OCI-LY7 (cell line): ENCODE measurements around the gene ATP6V1B1. TPM values are rescaled to one million over a fixed set of nuclear protein-coding genes. Genes with fewer than 3 reads are reported as not detected.

ENCODE experiments used
- BruUV-seq: library from RNA; stranded (reverse); fragments of 400-500 nt; replicated peaks from 2 replicates; lab custom pipeline; 2021; lab: Mats Ljungman, UMichigan
- CTCF ChIA-PET: fragments of 300-600 bp; sonication (Branson Sonifier 250); formaldehyde crosslinking; loops from one replicate; lab custom pipeline; 2022; ENCODE audit warnings: antibody characterized with exemption; ENCODE audit not compliant: unreplicated experiment; lab: Charles Lee
- POLR2A ChIA-PET: fragments of 300-600 bp; sonication (Branson Sonifier 250); formaldehyde crosslinking; loops from one replicate; lab custom pipeline; 2022; ENCODE audit warnings: antibody characterized with exemption; lab: Charles Lee
- DNase-seq: peaks from one replicate; pipeline ENCODE4 v3.0.0-alpha.2; 2015; ENCODE audit warnings: low spot score
- H2AFZ ChIP-seq: fragments of 200-600 bp; sonication (generic), shearing (Covaris generic); 2 replicates; pipeline ENCODE4 v1.6.1; 2014; ENCODE audit warnings: mild to moderate bottlenecking, antibody characterized with exemption, low read length, moderate library complexity
- H3K27ac ChIP-seq: fragments of 200-600 bp; sonication (generic); 2 replicates; pipeline ENCODE4 v1.5.1; 2014; ENCODE audit warnings: mixed run types, low read depth, mild to moderate bottlenecking, moderate library complexity, low read length, inconsistent platforms; ENCODE audit not compliant: poor library complexity, severe bottlenecking
- H3K36me3 ChIP-seq: fragments of 200-600 bp; sonication (generic); 2 replicates; pipeline ENCODE4 v1.6.1; 2014; ENCODE audit warnings: mild to moderate bottlenecking, antibody characterized with exemption, low read length, moderate library complexity, mixed read lengths; ENCODE audit not compliant: insufficient read depth
- H3K4me1 ChIP-seq: fragments of 200-600 bp; sonication (generic); 2 replicates; pipeline ENCODE4 v1.5.1; 2014; ENCODE audit warnings: mild to moderate bottlenecking, low read length; ENCODE audit not compliant: insufficient read depth, poor library complexity, severe bottlenecking
- H3K4me2 ChIP-seq: fragments of 200-600 bp; sonication (generic); 2 replicates; pipeline ENCODE4 v1.6.1; 2014; ENCODE audit warnings: mild to moderate bottlenecking, low read length
- H3K4me3 ChIP-seq: fragments of 200-600 bp; sonication (generic); 2 replicates; pipeline ENCODE4 v1.5.1; 2014; ENCODE audit warnings: mild to moderate bottlenecking, low read depth, low read length; ENCODE audit not compliant: poor library complexity, severe bottlenecking
- H3K79me2 ChIP-seq: fragments of 200-600 bp; sonication (generic); 2 replicates; pipeline ENCODE4 v1.6.1; 2016; ENCODE audit warnings: low read depth, mild to moderate bottlenecking, low read length, moderate library complexity, mixed read lengths; ENCODE audit not compliant: insufficient read depth
- H3K9me2 ChIP-seq: fragments of 200-600 bp; sonication (generic); 2 replicates; pipeline ENCODE4 v1.6.1; 2016; ENCODE audit warnings: mild to moderate bottlenecking, low read length, mixed read lengths; ENCODE audit not compliant: insufficient read depth
- H3K9me3 ChIP-seq: fragments of 200-600 bp; sonication (generic); 2 replicates; pipeline ENCODE4 v1.6.1; 2014; ENCODE audit warnings: mild to moderate bottlenecking, mixed run types, low read length, mixed read lengths
- H4K20me1 ChIP-seq: fragments of 200-600 bp; sonication (generic); 2 replicates; pipeline ENCODE4 v1.6.1; 2014; ENCODE audit warnings: mild to moderate bottlenecking, antibody characterized with exemption, low read length, moderate library complexity, mixed read lengths; ENCODE audit not compliant: insufficient read depth
- EZH2phosphoT487 ChIP-seq: fragments of 200-600 bp; sonication (generic); IDR thresholded peaks from 2 replicates; pipeline ENCODE4 v1.6.1; 2018; ENCODE audit warnings: low read depth, borderline replicate concordance, mild to moderate bottlenecking, mixed run types, antibody characterized with exemption, low read length, moderate library complexity, mixed read lengths
- intact Hi-C: fragments of 100-400 bp; cut with micrococcal nuclease; formaldehyde crosslinking; loops from one replicate; pipeline ENCODE4 v1.10.0; 2022; ENCODE audit not compliant: unreplicated experiment
- total RNA-seq, 2 experiments: library from RNA; depleted of rRNA in 1 of 2; stranded (reverse); fragments of >200 nt in 1 of 2; shearing (Covaris generic) in 1 of 2; gene quantifications; 2 replicates each; pipeline ENCODE4 v1.2.3, GENCODE V29; 2014 to 2022
- TF ChIP-seq, protein P1 (sequence below): fragments of 200-600 bp; sonication (generic); conservative IDR thresholded peaks from 2 replicates; pipeline ENCODE4 v1.5.1; 2014; ENCODE audit warnings: mild to moderate bottlenecking, antibody characterized with exemption, low read length, moderate library complexity, mixed read lengths

Gene ATP6V1B1
- total RNA-seq, 2 experiments from 2014 or later: not detected

DNA sequence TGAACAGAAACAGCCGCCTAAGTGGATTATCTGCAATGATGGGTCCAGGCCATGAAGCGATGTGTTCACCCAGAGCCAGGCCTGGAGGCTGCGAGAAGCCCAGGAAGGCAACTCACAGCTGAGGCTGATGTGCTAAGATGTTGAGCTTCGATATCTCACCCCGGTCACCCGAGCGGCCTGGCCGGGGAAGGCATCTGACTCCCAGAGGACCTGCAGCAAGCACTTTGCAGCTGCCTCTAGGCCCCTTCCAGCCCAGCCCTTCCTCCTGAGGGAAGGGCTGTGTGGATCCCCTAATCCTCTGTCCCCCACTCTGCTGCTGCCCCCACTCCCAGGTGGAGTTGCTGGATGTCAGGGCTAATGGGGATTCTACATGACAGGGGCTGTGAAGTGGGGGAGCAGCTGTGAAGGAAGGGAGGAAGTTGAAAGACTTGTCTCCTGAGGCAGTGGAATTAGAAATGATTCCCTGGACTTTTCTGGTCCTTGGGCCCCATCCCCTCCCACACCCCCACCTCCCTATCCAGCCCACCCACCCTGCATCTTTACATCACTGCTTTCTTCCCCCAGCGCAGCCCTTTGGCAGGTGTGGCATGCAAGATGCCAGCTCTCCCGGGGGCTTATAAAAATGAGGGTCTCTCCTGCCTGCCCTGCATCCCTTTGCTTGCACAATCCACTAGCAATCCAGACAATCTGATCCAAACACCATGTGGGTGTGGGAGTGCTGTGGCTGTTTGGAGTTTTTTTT, 4.3 kb downstream of the ATP6V1B1 start:
- no TSS peak for BruUV-seq
- Histone ChIP-seq H3K27ac (no peak overlapping the region), H3K9me2 (no peaks in the 10 kb centered on the region), H3K9me3 (no peaks in the 10 kb centered on the region), H2AFZ (no peak overlapping the region), H4K20me1 (no peaks in the 10 kb centered on the region), H3K4me1 (peaks cover 2% of the 10 kb centered on the region), H3K4me3 (no peak overlapping the region), H3K79me2 (no peaks in the 10 kb centered on the region), H3K4me2 (no peak overlapping the region), H3K36me3 (no peaks in the 10 kb centered on the region)
- intact Hi-C loops: no loop called here
- ChIA-PET POLR2A (no interaction called here), CTCF (no interaction called here)
- no peak for DNase-seq
- no peak for TF ChIP-seq EZH2phosphoT487
- TF ChIP-seq, protein P1, sequence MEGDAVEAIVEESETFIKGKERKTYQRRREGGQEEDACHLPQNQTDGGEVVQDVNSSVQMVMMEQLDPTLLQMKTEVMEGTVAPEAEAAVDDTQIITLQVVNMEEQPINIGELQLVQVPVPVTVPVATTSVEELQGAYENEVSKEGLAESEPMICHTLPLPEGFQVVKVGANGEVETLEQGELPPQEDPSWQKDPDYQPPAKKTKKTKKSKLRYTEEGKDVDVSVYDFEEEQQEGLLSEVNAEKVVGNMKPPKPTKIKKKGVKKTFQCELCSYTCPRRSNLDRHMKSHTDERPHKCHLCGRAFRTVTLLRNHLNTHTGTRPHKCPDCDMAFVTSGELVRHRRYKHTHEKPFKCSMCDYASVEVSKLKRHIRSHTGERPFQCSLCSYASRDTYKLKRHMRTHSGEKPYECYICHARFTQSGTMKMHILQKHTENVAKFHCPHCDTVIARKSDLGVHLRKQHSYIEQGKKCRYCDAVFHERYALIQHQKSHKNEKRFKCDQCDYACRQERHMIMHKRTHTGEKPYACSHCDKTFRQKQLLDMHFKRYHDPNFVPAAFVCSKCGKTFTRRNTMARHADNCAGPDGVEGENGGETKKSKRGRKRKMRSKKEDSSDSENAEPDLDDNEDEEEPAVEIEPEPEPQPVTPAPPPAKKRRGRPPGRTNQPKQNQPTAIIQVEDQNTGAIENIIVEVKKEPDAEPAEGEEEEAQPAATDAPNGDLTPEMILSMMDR: no peak

DNA sequence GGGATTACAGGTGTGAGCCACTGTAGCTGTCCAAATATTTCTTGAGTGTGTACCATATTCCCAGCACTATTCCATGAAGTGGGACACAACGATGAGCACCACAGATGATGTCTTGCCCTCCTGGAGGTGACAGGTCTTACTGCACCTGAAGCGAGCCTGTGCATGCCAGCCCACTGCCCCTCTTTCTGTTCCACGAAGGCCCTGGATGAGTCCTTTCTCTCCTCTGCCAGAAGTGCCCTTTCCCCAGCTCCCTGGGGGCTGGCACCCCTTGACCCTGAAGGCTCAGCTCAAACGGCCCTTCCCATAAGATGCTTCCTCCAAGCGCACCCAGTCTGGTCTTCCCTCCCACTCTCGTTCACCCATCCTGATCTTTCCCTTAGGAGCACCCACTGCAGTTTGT, 5.5 kb downstream of the ATP6V1B1 start:
- Histone ChIP-seq H3K36me3 (no peaks in the 10 kb centered on the region), H3K4me1 (peaks cover 7% of the 10 kb centered on the region), H3K9me2 (no peaks in the 10 kb centered on the region), H3K79me2 (no peaks in the 10 kb centered on the region), H3K27ac (no peak overlapping the region), H3K4me2 (no peak overlapping the region), H3K4me3 (no peak overlapping the region), H2AFZ (no peak overlapping the region), H4K20me1 (no peaks in the 10 kb centered on the region), H3K9me3 (no peaks in the 10 kb centered on the region)
- ChIA-PET POLR2A (interaction anchor here (0.6 kb wide), 1 partner anchor 126 kb away, joined by 5 read pairs; no protein-coding TSS in a partner anchor), CTCF (no interaction called here)
- no peak for DNase-seq
- no TSS peak for BruUV-seq
- intact Hi-C loops: no loop called here
- TF ChIP-seq, protein P1: no peak
- no peak for TF ChIP-seq EZH2phosphoT487

DNA sequence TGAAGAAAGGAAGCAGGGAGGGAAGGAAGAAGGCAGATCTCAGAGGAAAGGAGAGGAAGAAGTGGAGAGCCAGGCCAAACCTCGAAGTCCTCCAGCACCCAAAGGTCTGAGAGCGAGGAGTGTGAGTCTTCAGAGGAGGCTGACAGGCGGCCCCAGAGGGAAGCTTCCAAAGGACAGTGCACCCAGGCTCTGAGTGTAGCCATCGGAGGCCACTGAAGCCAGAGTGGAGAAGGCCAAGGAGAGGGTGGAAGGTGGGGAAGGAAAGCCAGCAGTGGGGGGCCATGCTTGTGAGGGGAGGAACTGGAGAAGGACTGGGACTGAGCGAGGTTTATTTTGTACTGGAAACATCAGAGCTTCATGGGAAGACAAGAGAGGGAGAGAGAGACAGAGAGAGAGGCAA, 6.0 kb downstream of the ATP6V1B1 start:
- no peak overlapping the region for H3K4me3 ChIP-seq
- no peak overlapping the region for H3K27ac ChIP-seq
- peaks cover 10% of the 10 kb centered on the region for H3K4me1 ChIP-seq
- DNase-seq: no peak
- H2AFZ ChIP-seq: no peak overlapping the region
- H3K36me3 ChIP-seq: no peaks in the 10 kb centered on the region
- no peaks in the 10 kb centered on the region for H3K9me2 ChIP-seq
- no peaks in the 10 kb centered on the region for H3K79me2 ChIP-seq
- intact Hi-C loops: no loop called here
- H3K9me3 ChIP-seq: no peaks in the 10 kb centered on the region
- BruUV-seq: no TSS peak
- H4K20me1 ChIP-seq: no peaks in the 10 kb centered on the region
- TF ChIP-seq, protein P1: no peak
- no peak for TF ChIP-seq EZH2phosphoT487
- CTCF ChIA-PET: no interaction called here
- H3K4me2 ChIP-seq: no peak overlapping the region
- POLR2A ChIA-PET: no interaction called here
